ENCODE results near the gene EEA1.
"Not testable (repeated sequence)": the region's sequence is repeated elsewhere in the genome, so short reads cannot be mapped to it uniquely, and the experiment has no call there.

The EEA1 gene

DNA sequence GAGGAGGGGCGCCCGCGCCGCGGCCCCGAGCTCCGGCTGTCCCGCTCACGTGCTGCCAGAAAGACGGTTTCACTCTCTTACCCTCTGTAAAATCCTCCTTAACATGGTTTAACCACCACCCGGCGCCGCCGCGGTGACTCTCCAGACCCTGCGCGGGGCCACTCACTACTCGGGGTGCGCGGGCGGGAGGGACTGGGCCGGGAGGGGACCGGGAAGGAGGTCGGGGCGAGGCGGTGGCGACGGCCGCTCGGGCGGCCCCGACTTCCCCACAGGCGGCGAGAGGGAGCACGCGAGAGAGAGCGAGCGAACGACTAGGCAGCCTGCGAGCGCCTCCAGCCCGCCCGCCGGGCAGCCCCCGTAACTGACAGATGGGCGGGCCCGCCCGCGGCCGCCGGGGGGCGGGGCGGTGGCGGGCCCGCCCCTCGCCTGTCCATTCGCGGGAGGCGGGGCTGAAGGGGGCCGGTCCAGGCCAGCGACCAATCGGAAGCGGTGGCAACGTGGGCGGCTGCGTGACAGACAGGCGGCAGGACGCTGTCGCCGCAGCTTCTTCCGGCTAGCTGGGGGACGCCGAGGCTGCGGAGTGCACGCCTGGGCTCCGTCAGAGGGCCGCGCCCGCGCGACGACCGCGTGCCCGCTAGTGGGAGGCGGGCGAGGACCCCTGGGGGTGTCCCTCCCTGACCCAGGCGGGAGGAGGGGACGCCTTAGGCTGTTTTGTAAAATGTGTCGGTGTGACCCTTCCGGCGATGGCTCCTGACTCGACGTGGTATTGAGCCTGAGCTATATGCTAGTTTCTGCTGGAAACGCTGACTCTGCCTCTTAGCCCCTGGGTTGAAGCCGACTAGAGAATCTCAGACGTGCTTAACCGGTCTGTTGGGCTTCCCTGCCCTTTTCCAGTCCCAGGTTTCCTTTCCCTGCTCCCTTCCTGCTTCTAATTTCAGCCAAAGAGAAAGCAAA, at the start of gene EEA1:
TSS of gene EEA1 (minus strand) at position 334 of the 954 bp plus-strand sequence. CDS start at position 105, 229 bp downstream.
- peak; percentile 76 to 98 (median 95) for DNase-seq

DNA sequence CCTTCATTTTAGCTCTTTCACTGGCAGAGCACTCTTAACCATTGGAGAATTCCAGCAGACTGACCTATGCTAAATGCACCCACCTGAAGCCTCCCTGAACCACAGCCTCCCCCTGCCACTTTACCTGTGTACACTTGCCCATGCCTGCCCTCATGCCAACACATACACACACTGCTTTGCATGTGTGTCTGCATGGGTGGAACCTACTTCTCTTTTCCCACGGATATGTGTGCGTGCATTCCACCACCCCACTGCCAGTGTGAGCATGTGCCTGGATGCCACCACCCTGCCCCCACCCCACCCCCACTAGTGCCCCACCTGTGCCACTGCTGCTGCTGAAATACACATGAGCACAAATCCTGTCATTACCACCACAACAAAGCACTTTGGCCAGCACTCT, 49.5 kb upstream of the EEA1 start:
- DNase-seq: no peak

DNA sequence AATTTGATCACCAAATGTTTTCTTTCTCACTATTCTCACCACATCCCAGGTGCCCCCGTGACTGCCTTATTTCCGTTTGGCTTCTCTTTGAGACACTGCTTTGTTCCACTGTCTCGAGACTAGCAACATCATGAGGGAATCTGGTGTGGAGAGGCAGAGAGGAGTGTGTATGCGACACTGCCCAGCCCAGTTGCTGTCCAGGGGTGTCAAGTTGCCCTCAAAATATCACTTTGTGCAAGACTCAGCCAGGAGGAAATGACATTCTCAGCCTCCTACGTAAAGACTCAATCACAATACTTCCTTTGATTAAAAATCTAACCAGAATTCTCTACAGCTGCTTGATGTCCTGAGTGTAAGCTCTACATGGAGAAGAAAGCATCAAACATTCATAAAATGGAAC, 48.2 kb upstream of the EEA1 start:
- DNase-seq: no peak

DNA sequence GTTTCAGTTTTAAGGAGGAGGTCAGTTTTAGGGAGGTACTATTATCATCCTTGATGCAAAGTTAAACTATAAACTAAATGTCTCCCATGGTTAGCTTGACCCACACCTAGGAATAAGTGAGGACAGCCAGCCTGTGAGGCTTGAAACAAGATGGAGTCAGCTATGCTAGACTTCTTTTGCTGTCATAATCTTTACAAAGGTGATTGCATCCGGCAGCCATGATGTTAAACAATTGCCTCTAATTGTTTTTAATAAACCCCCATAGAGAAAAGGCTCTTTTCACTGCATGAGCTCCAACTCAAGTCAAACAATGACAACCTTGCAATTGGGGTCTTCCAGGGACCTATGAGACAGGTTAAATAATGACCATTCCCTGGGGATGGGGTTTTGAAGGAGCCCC, 45.7 kb upstream of the EEA1 start:
- DNase-seq: no peak

DNA sequence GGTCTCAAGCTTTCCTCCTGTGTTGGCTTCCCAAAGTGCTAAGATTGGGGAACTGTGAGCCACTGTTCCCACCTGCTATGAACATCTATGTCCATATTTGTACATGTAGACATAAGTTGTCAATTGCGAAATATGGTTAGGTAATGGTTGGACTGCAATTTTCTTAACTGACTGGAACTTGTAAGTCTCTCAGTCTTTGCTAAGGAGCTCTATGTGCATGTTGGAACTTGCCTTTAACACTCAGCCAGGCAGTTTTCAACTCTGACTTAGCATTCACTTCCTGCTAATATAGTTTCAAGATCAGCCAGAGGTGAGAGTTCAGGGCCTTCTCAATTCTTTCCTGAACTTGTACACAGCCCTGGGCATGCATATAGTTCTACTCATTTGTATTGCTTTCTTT, 44.5 kb upstream of the EEA1 start:
- DNase-seq: no peak

DNA sequence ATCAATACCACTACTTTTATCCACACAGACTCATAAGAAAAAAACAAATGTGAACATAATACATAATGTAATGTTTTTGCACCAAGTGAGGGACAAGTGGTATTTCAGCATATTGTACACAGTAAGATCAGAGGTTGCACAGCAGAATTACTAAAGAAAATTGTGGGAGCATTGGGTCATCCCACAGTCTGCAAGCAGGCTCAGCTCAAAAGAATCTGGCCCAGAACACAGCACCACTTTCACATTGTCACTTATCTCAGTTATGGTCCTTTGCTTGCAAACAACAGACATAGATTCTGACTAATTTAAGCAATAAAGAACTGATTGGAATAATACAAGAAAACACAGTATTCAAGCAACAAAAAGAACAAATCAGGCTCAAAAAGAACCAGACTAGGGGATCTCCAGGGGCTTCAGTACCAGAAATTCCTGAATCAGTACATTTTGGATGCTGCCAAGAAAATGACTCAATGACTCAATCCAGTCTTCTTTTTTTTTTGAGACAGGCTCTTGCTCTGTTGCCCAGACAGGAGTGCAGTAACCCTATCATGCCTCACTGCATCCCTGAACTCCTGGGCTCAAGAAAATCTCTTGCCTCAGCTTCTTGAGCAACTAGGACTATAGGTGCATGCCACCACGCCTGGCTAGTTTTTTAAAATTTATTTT, 42.9 kb upstream of the EEA1 start:
- DNase-seq: peak in 1 of 51 donors; percentile 2

DNA sequence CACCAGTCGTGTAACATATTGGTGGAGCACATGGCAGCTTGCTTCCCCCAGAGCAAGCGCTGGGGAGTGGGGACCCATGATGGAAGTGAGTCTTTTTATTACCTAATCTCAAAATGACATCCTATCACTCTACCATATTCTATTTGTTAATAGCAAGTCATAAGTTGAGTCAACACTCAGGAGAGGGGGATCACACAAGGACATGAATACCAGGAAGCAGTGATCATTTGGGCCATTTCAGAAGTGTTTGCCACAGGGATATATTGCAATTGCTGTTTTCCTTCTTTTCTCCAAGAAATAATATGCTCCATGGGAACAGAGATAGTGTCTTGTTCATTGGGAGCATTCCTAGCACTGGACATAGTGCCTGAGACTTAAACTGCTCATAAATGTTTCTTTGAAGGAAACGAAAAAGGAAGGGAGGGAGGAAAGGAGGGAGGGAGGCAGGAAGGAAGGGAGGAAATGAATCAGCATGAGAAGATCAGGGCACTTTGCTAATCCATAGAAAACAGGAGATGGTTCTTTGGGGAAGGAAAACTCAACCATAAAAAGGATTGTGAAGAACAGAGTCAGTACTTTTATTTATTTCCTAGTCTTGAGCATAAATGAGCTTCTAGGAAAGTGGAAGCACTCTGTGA, 39.2 kb upstream of the EEA1 start:
- no peak for DNase-seq

DNA sequence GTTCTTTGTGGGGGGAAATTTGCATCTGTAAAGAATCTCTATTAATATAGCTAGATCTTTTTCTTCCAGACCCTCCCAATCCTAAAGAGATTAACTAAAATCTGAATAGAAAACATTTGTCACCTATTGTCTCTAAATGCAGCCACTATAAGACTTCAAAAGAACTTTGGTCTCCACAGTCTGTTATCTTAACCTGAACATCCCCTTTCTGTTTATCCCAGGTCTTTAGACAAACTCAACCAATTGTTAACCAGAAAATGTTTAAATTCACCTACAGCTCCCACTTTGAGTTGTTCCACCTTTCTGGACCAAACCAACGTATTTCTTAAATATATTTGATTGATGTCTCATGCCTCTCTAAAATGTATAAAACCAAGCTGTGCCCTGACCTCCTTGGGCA, 35.3 kb upstream of the EEA1 start:
- DNase-seq: not testable (repeated sequence)

DNA sequence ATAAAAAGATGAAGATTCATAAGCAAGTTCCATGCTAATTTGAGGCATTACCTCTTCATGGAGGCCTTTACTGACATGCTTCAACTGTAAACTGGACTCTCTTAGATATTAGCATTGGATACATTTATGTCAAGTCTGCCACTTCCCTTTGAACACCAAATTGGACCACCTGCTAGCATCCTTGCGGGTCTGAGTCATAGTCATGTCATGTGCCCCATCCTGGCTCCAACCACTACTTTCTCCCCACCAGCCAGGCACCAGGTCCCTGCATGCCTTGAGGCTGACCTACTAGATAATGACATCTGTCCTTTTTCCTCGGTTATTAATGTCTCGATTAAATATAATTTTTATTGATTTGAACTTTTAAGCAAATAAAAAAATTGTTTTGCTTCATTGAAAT, 32.9 kb upstream of the EEA1 start:
- DNase-seq: no peak

DNA sequence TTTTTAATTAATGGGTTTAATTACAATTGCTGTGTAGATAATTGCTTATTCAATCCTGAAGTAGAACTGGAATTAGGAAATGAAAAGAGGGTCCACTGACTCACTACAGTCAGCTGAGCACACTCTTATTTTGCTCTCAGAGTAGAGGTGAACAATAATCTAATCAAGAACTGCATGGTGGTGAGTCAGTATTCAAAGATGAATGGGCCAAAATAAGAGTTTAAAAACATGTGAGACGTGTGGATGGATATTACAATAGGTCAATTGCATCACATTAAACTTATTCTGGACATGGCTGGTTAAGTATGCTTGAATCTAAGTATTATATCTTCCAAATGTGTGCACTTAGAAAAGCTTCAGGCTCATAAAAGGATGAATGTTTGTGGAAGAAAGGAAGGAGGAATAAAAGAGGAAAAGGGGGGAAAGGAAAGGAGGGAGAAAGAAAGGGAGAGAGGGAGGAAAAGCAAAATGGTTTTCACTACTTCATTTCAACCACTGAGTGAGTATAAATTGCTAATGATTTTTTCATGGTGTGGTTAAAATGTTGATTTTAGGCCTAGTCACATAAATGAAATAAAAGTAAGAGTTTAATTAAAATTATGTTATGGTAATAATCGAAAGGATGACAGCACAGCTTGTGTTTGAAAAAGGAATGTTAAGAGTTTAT, 27.0 kb upstream of the EEA1 start:
- DNase-seq: no peak

DNA sequence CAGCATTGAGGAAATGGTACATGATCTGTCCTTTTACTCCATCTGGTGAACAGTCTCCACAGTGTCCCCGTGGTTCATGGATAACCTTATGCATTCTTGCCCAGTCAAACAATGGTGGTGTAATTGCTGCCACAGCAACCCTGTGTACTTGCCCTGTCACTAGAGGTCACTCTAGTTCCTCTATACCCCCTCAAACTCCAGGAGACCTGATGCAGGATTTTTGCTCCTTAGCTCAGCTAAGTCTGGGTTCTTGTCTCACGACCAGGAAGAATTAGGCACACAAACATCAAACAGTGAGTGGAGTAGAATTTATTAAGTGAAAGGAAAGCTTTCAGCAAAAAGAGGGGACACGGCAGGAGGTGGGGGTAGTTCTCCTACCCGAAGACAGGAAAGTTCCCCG, 24.7 kb upstream of the EEA1 start:
- no peak for DNase-seq

DNA sequence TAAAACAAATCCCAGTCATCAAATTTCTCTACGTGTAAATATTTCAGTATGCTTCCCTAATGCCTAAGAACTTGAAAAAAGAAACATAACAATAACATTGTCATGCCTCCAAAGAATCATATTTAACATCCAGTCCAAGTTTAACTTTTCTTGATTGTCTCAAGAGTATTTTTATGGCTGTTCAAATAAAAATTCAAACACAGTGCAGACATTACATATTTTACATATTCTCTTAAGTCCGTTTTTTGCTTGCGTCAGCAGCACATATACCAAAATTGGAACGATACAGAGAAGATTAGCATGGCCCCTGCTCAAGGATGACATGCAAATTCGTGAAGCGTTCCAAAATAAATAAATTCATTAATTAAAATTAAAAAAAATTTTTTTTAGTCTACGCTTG, 23.3 kb upstream of the EEA1 start:
- no peak for DNase-seq

DNA sequence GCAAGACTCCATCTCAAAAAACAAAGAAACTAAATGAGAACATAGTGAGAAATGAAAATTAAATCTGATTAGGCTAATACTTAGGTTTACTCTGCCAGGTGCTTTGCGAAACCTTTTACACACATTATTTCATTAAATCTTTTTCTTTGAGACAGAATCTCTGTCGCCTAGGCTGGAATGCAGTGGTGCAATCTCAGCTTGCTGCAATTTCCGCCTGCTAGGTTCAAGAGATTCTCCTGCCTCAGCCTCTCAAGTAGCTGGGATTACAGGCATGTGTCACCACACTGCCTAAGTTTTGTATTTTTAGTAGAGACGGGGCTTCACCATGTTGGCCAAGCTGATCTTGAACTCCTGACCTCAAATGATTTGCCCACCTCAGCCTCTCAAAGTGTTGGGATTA, 21.9 kb upstream of the EEA1 start:
- no peak for DNase-seq

DNA sequence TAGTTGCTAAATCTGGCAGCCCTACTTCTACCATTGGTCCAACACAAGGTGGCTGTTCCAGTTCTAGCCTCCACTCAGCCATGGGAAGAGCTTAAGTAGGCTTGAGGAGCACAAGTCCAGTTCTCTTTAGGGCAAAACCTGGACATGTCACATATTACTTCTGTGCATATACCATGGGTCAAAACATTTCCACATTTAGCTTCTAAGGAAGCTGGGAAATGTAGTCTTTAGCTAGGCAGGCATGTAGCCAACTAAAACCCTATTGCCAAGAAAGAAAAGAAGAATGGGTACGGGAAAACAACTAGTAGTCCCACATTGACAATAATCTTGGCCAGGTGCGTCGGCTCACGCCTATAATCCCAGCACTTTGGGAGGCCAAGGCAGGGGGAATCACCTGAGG, 20.9 kb upstream of the EEA1 start:
- no peak for DNase-seq

DNA sequence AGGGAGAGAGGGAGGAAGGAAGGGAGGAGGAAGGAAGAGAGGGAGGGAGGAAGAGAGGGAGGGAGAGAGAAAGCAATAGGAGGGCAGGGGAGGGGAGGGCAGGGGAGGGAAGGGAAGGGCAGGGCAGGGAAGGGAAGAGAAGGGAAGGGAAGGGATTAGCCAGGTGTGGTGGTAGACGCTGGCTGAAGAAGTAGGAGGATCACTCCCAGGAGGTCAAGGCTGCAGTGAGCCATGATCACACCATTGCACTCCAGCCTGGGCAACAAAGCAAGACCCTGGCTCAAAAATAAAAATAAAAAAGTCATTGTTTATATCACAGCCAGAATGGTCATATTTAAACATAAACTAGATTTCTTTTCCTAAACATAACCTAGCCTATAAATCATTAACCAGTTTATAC, 20.4 kb upstream of the EEA1 start:
- DNase-seq: no peak

DNA sequence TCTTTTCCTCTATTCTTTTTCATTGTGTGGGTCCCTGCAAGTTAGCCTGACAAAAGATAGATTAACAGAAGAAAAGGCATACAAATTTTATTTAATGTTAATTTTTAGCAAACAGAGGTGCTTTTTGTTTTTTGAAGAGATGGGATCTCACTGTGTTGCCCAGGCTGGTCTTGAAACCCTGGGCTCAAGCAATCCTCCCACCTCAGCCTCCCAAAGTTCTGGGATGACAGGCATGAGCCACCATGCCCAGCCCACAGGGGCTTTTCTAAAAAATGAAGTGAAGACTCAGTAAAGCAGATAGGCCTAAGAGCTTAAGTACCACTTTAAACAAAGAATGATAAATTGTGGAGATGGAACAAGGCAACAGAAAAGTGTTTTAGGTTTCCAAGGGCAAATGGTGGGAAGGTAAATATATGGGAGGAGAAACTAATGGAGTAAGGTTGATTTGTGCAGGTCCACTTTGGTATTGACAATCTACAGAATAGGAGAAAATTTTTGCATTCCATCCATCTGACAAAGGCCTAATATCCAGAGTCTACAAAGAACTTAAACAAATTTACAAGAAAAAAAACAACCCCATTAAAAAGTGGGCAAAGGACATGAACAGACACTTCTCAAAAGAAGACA, 18.6 kb upstream of the EEA1 start:
- no peak for DNase-seq

DNA sequence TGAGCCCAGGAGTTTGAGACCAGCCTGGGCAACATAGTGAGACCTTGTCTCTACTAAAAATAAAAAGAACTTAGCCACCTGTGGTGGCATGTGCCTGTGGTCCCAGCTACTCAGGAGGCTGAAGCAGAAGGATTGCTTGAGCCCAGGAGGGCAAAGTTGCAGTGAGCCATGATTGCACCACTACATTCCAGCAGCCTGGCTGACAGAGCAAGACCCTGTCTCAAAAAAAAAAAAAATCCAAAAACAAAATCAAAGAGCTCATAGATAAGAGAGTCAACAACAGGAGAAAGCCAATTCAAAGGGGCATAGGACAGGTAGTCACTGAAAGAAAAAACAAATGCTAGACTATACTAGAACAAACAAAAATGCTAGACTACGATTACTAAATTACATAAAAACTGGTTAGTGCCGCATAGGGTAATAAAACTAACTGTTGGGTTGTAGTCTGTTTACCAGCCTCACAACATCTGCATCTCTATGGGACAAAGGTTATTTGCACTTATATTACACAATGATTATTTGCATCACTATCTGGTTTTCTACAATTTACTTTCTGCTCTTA, 16.6 kb upstream of the EEA1 start:
- no peak for DNase-seq

DNA sequence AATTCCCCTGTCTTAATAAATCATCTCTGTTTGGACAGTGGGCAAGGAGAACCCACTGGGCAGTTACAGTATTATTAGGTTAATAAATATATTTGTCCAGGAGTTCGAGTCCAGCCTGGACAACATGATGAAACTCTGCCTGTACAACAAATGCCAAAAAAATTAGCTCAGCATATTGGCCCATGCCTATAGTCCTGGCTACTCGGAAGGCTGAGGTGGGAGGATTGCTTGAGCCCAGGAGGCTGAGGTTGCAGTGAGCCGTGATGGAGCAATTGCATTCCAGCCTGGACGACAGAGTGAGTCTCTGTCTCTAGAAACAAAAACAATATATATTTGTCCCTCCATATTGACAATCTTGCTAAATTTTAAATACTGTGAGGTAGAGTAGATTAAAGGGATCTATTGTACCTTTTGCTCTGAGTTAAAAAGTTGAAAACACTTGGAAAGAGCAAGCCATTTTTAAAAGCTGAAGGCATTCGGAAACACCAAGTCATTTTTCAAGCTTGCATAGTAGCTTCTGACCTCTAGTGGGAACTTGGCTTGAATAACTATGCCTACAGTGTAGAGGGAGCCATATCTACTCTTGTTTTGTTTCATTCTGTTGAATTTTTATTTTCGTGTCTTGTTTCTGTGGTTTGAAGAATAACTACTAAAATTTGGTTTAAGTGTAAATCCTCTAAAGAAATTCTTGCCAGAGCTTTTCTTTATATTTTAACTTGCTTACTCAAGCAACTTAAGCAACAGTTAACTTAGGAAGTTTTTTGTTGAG, 14.6 kb upstream of the EEA1 start:
- DNase-seq: no peak

DNA sequence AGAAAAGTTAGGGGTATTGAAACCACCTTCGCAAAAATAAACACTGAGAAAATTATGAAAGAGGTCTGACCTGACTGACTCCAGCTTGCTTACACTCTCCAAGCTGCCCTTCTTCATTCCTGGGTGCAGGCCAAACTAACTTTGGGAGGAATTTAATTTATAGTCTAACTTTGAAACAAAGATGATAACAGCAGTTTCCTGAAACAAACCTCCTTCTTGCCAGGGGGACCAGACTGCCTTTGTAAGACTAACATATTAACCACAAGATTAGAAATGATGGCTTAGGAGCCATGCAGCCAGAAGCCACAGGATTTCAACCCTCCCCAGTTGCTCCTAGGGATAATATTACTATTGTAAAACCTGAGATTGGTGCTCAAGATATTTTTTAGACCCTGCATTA, 13.8 kb upstream of the EEA1 start:
- DNase-seq: no peak

DNA sequence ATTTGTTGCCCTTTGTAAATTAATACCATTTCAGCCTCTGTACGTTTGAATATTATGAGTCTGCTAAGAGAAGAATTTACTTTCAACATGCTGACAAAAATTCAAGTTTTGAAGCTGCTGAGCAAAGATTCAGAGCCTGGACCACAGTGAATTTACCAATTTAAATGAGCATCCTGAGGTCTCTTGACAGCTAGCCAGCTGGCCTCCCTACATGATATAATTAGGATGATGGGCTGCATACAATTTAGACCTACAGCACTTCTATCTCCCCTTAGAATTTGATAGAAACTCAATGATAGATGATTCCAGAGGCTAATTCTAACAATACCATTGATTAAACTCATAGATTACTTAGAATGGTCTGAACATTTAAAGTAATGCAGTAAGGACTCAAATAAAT, 10.0 kb upstream of the EEA1 start:
- DNase-seq: no peak

Measured in hypothalamus (tissue), 51 donors.